Measurements from ENCODE around the gene STAC3. TPM values are rescaled to one million over a fixed set of nuclear protein-coding genes. Genes with fewer than 3 reads are reported as not detected.

Gene STAC3
- total and polyA plus RNA-seq, 7 donors, result 0.41 to 4.6 (median 1.8) TPM

- Histone ChIP-seq H3K4me1 (peaks cover 0 to 5% (median 0%) of the 10 kb centered on the region in 4 donors), H3K27me3 (no peaks in the 10 kb centered on the region), H3K36me3 (peaks cover 9 to 87% (median 23%) of the 10 kb centered on the region in 4 donors), H3K4me3 (no peak overlapping the region), H3K9me3 (no peaks in the 10 kb centered on the region), H3K27ac (no peak overlapping the region)
- intact Hi-C loops (cut with DNase I), result loop anchor here (1.0 kb wide), 1 partner anchor 190 kb away; no protein-coding TSS in a partner anchor
- no peak for DNase-seq
- TF ChIP-seq EP300 (IDR thresholded peaks at IDR 0.05) (no peak), POLR2A (IDR thresholded peaks at IDR 0.05) (no peak), POLR2AphosphoS5 (IDR thresholded peaks at IDR 0.05) (no peak)
- TF ChIP-seq, protein P1, sequence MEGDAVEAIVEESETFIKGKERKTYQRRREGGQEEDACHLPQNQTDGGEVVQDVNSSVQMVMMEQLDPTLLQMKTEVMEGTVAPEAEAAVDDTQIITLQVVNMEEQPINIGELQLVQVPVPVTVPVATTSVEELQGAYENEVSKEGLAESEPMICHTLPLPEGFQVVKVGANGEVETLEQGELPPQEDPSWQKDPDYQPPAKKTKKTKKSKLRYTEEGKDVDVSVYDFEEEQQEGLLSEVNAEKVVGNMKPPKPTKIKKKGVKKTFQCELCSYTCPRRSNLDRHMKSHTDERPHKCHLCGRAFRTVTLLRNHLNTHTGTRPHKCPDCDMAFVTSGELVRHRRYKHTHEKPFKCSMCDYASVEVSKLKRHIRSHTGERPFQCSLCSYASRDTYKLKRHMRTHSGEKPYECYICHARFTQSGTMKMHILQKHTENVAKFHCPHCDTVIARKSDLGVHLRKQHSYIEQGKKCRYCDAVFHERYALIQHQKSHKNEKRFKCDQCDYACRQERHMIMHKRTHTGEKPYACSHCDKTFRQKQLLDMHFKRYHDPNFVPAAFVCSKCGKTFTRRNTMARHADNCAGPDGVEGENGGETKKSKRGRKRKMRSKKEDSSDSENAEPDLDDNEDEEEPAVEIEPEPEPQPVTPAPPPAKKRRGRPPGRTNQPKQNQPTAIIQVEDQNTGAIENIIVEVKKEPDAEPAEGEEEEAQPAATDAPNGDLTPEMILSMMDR (IDR thresholded peaks at IDR 0.05), result no peak
- 94 to 97% methylated on average over 2 of the region's 2 CpGs for WGBS, 2 donors
Observed at GRCh38 chr12:57263096-57263495, 12.1 kb upstream of the STAC3 start.

DNA sequence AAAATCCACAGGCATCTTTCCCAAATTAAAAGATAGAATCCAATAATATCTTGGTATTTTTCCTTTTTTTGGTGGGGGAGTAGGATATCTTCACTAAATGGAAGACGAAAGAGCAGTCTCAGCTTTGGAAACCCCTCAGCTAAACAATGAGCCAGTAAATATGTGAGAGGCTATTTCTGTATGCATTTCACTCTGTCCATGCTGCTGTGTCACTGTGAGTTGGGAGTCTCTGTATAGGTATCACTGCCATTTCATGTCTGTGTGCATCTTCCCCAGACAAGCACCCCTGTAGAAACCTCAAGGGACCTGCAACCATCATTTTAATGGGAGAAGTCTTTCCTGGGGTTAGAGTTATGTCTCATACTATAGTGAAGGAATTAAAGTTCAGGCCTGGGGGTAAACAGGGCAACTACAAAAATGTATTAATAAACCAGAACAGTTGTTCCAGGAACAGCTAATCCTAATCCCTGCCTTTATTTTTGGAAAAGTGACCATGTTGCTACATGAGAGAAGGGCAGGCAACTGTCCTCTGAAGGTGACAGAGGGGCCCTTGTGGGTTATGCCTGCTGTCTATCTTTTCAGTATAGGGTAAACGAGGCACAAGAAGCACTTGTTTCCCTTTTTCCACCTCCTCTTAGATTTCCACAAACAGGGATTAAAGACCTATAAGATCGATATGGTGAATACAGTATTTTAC is 11.3 kb upstream of the STAC3 start:
- 93 to 97% methylated on average over 3 of the region's 3 CpGs for WGBS, 2 donors
- Histone ChIP-seq H3K36me3 (peaks cover 10 to 87% (median 28%) of the 10 kb centered on the region in 4 donors), H3K27me3 (no peaks in the 10 kb centered on the region), H3K4me3 (no peak overlapping the region), H3K27ac (no peak overlapping the region), H3K4me1 (peaks cover 0 to 5% (median 0%) of the 10 kb centered on the region in 4 donors), H3K9me3 (no peaks in the 10 kb centered on the region)
- no peak for DNase-seq
- TF ChIP-seq POLR2AphosphoS5 (IDR thresholded peaks at IDR 0.05) (no peak), POLR2A (IDR thresholded peaks at IDR 0.05) (no peak), EP300 (IDR thresholded peaks at IDR 0.05) (no peak)
- TF ChIP-seq, protein P1 (IDR thresholded peaks at IDR 0.05), result no peak
- intact Hi-C loops (cut with DNase I), result no loop called here

GRCh38 chr12:57261428-57261865 is 10.5 kb upstream of the STAC3 start:
- no peak for DNase-seq
- intact Hi-C loops (cut with DNase I), result no loop called here
- H3K27ac ChIP-seq, result no peak overlapping the region
- TF ChIP-seq, protein P1 (IDR thresholded peaks at IDR 0.05), result no peak
- no peak for TF ChIP-seq POLR2A (IDR thresholded peaks at IDR 0.05)
- H3K4me3 ChIP-seq, result no peak overlapping the region
- H3K4me1 ChIP-seq, result peaks cover 0 to 5% (median 0%) of the 10 kb centered on the region in 4 donors
- no peaks in the 10 kb centered on the region for H3K9me3 ChIP-seq
- peaks cover 14 to 87% (median 28%) of the 10 kb centered on the region in 4 donors for H3K36me3 ChIP-seq
- H3K27me3 ChIP-seq, result no peaks in the 10 kb centered on the region
- WGBS, 2 donors, result 69 to 73% methylated on average over 2 of the region's 2 CpGs

DNA sequence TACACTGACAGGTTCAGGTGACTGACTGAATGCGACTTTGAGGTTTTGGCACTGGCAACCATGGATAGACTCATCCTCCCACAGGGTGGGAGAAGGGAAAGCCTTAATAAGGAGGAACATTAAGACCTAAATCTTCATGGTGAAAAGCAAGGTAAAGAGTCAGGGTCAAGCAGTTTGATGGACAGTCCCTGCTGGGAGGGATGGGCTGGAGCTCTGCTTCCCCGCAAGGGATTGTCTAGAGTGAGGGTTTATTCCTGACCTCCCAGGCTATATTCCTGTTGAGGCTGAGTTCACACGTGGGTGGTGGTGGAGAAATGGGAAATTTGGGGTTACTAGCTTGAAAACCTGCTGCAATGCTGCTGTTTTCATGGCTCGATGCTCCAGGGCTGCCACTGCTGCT is 9.4 kb upstream of the STAC3 start:
- Histone ChIP-seq H3K27me3 (no peaks in the 10 kb centered on the region), H3K4me1 (peaks cover 0 to 5% (median 0%) of the 10 kb centered on the region in 4 donors), H3K9me3 (no peaks in the 10 kb centered on the region), H3K27ac (no peak overlapping the region), H3K4me3 (no peak overlapping the region), H3K36me3 (peaks cover 11 to 88% (median 35%) of the 10 kb centered on the region in 4 donors)
- no peak for DNase-seq
- intact Hi-C loops (cut with DNase I), result no loop called here
- no peak for TF ChIP-seq POLR2AphosphoS5 (IDR thresholded peaks at IDR 0.05)
- no peak for TF ChIP-seq POLR2A (IDR thresholded peaks at IDR 0.05)
- TF ChIP-seq EP300 (IDR thresholded peaks at IDR 0.05), result no peak
- TF ChIP-seq, protein P1 (IDR thresholded peaks at IDR 0.05), result no peak
- WGBS, 2 donors, result 93 to 96% methylated on average over 4 of the region's 4 CpGs

All from sigmoid colon (tissue), 7 donors.